Measurements from ENCODE around the gene CCDC7.
"Not testable (repeated sequence)": the region's sequence is repeated elsewhere in the genome, so short reads cannot be mapped to it uniquely, and the experiment has no call there.

CCDC7 gene

GRCh38 chr10:32489158-32489557, 43.2 kb downstream of the CCDC7 start:
- no peak overlapping the region for H3K4me3 ChIP-seq (ENCODE audit: low read depth, low read length)
- no peak for TF ChIP-seq CTCF (IDR thresholded peaks at IDR 0.05; ENCODE audit: borderline replicate concordance, insufficient read depth, low read depth, low read length)

- no peak for TF ChIP-seq CTCF (IDR thresholded peaks at IDR 0.05; ENCODE audit: borderline replicate concordance, insufficient read depth, low read depth, low read length)
These were observed 44.0 kb downstream of the CCDC7 start for GRCh38 chr10:32489901-32490300.

GRCh38 chr10:32494562-32494961, 48.6 kb downstream of the CCDC7 start:
- not testable (repeated sequence) for H3K4me3 ChIP-seq (ENCODE audit: low read depth, low read length)

More at GRCh38 chr10:32489901-32490300, 44.0 kb downstream of the CCDC7 start:
- no peak overlapping the region for H3K4me3 ChIP-seq (ENCODE audit: low read depth, low read length)

GRCh38 chr10:32500136-32500535, 54.2 kb downstream of the CCDC7 start:
- H3K4me3 ChIP-seq (ENCODE audit: low read depth, low read length) = not testable (repeated sequence)

GRCh38 chr10:32501906-32502305, 56.0 kb downstream of the CCDC7 start:
- H3K4me3 ChIP-seq (ENCODE audit: low read depth, low read length) = no peak overlapping the region
- no peak for TF ChIP-seq CTCF (IDR thresholded peaks at IDR 0.05; ENCODE audit: borderline replicate concordance, insufficient read depth, low read depth, low read length)

GRCh38 chr10:32505762-32506420, 60.0 kb downstream of the CCDC7 start:
- not testable (repeated sequence) for H3K4me3 ChIP-seq (ENCODE audit: low read depth, low read length)

GRCh38 chr10:32511599-32511998, 65.7 kb downstream of the CCDC7 start:
- TF ChIP-seq CTCF (IDR thresholded peaks at IDR 0.05; ENCODE audit: borderline replicate concordance, insufficient read depth, low read depth, low read length) = no peak
- H3K4me3 ChIP-seq (ENCODE audit: low read depth, low read length) = no peak overlapping the region

GRCh38 chr10:32516567-32517495, 70.9 kb downstream of the CCDC7 start:
- H3K4me3 ChIP-seq (ENCODE audit: low read depth, low read length) = no peak overlapping the region
- no peak for TF ChIP-seq CTCF (IDR thresholded peaks at IDR 0.05; ENCODE audit: borderline replicate concordance, insufficient read depth, low read depth, low read length)

Measured in GM12875 (cell line).